Skeletal muscle tissue (tissue), 4 donors: ENCODE data around the gene RPS15. TPM values are rescaled to one million over a fixed set of nuclear protein-coding genes. Genes with fewer than 3 reads are reported as not detected.
A peak's percentile ranks its signal among the peaks of the same experiment; 100 is the strongest.

Source experiments
- H3K27ac ChIP-seq: one replicate; pipeline ENCODE4 v1.7.0; 2013; ENCODE audit warnings: mild to moderate bottlenecking, low read depth, low read length, inconsistent platforms
- H3K27me3 ChIP-seq, 3 donors: one replicate each; pipeline ENCODE4 v1.7.0; 2013; ENCODE audit warnings: low read length in 3 of 3; ENCODE audit not compliant: control insufficient read depth in 3 of 3, insufficient read depth in 3 of 3
- H3K36me3 ChIP-seq, 3 donors: one replicate each; pipeline ENCODE4 v1.7.0; 2013; ENCODE audit warnings: low read length in 3 of 3; ENCODE audit not compliant: control insufficient read depth in 3 of 3, insufficient read depth in 3 of 3
- H3K4me1 ChIP-seq, 3 donors: one replicate each; pipeline ENCODE4 v1.7.0; 2013; ENCODE audit warnings: low read length in 3 of 3, mild to moderate bottlenecking in 3 of 3; ENCODE audit not compliant: control insufficient read depth in 3 of 3, insufficient read depth in 3 of 3
- H3K4me3 ChIP-seq, 3 donors: one replicate each; pipeline ENCODE4 v1.7.0; 2013; ENCODE audit warnings: low read length in 3 of 3
- H3K9ac ChIP-seq, 3 donors: one replicate each; pipeline ENCODE4 v1.7.0; 2013; ENCODE audit warnings: low read length in 3 of 3, mild to moderate bottlenecking in 3 of 3, moderate library complexity in 2 of 3, low read depth in 1 of 3
- H3K9me3 ChIP-seq, 3 donors: one replicate each; pipeline ENCODE4 v1.7.0; 2013; ENCODE audit warnings: low read length in 3 of 3; ENCODE audit not compliant: control insufficient read depth in 3 of 3
- total RNA-seq: library from RNA; depleted of rRNA; stranded (reverse); fragments of >200 nt; gene quantifications from one replicate; pipeline ENCODE4 v1.2.3, GENCODE V29; 2014
- donor health status: Osteomylitis.

RPS15 gene
- total RNA-seq, 1 donor from 2014 or later, result 354 TPM

DNA sequence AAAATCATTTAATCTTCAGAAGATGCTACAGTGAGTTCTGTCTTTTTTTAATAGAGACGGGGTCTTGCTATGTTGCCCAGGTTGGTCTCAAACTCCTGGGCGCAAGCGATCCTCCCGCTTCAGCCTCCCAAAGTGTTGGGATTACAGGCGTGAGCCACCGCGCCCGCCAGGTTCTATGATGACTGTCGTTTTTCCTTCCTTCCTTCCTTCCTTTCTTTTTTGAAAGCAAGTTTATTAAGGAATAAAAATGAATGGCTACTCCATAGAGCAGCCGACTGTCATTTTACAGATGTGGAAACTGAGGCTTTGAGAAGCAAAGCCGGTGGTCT lies 36.3 kb upstream of the RPS15 start:
- Histone ChIP-seq H3K27ac (no peak overlapping the region), H3K4me1 (peaks cover 12 to 31% (median 28%) of the 10 kb centered on the region in 3 donors), H3K4me3 (peak overlapping the region in 1 of 3 donors; percentile 83), H3K27me3 (no peaks in the 10 kb centered on the region), H3K9me3 (no peaks in the 10 kb centered on the region), H3K36me3 (peaks cover 11 to 13% (median 11%) of the 10 kb centered on the region in 3 donors), H3K9ac (peak overlapping the region; percentile 57 to 97 (median 59))

- Histone ChIP-seq H3K9me3 (no peaks in the 10 kb centered on the region), H3K9ac (peak overlapping the region in 1 of 3 donors; percentile 45), H3K27me3 (no peaks in the 10 kb centered on the region), H3K36me3 (peaks cover 11 to 12% (median 11%) of the 10 kb centered on the region in 3 donors), H3K4me1 (peaks cover 10 to 28% (median 24%) of the 10 kb centered on the region in 3 donors), H3K4me3 (no peak overlapping the region), H3K27ac (no peak overlapping the region)
Measured at GRCh38 chr19:1402411-1403070, 35.7 kb upstream of the RPS15 start.

GRCh38 chr19:1406774-1407527 lies 31.2 kb upstream of the RPS15 start:
- H3K9ac ChIP-seq, result peak overlapping the region; percentile 51 to 69 (median 69)
- no peaks in the 10 kb centered on the region for H3K9me3 ChIP-seq
- peaks cover 38 to 42% (median 39%) of the 10 kb centered on the region in 3 donors for H3K4me1 ChIP-seq
- no peaks in the 10 kb centered on the region for H3K27me3 ChIP-seq
- H3K36me3 ChIP-seq, result peaks cover 0 to 2% (median 0%) of the 10 kb centered on the region in 3 donors
- H3K27ac ChIP-seq, result peak overlapping the region; percentile 87
- H3K4me3 ChIP-seq, result peak overlapping the region; percentile 62 to 79 (median 76)

DNA sequence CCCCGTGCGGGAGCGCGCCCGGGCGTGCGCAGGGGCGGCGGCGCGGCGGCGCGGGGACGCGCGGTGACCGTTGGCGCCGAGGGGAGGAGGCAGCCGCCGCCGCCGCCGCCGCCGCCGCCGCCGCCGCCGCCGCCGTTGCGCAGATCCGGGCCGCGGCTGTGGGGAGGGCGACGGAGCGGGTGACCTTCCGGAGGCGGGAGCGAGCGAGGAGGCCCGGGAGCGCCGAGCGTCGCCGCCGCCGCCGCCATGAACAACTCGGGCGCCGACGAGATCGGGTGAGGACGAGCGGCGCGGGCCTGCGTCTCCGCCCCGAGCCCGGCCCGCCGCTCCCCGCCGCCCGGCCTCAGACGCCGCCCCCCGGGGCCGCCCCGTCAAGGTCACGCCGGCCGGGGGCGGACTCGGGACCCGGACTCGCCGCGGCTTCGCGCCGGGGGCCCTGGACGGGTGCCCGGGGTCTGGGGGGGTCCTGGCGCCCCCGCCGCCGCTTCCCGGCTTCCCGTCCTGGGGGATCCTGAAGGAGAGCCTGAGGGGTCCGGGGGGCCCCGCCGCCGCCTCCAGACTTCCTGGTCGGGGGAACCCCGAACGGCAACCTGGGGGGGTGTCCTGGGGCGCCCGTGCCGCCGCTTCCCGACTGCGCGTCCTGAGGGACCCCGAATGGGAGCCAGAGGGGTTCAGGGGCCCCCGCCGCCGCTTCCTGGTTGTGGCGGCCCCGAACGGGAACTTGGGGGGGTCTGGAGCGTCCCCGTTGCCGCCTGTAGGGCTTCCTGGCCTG lies 30.5 kb upstream of the RPS15 start, which contains the start of gene DAZAP1:
Gene DAZAP1 (plus strand): TSS at position 59 of the 772 bp plus-strand sequence. CDS start 188 bp downstream, at position 247.
- Histone ChIP-seq H3K27me3 (no peaks in the 10 kb centered on the region), H3K27ac (peak within 1 kb of the TSS; percentile 87), H3K4me3 (peak within 1 kb of the TSS; percentile 76 to 79 (median 78)), H3K4me1 (peaks cover 45 to 48% (median 46%) of the 10 kb centered on the region in 3 donors), H3K9ac (peak within 1 kb of the TSS; percentile 89 to 93 (median 92)), H3K36me3 (peaks cover 0 to 5% (median 2%) of the 10 kb centered on the region in 3 donors), H3K9me3 (no peaks in the 10 kb centered on the region)

DNA sequence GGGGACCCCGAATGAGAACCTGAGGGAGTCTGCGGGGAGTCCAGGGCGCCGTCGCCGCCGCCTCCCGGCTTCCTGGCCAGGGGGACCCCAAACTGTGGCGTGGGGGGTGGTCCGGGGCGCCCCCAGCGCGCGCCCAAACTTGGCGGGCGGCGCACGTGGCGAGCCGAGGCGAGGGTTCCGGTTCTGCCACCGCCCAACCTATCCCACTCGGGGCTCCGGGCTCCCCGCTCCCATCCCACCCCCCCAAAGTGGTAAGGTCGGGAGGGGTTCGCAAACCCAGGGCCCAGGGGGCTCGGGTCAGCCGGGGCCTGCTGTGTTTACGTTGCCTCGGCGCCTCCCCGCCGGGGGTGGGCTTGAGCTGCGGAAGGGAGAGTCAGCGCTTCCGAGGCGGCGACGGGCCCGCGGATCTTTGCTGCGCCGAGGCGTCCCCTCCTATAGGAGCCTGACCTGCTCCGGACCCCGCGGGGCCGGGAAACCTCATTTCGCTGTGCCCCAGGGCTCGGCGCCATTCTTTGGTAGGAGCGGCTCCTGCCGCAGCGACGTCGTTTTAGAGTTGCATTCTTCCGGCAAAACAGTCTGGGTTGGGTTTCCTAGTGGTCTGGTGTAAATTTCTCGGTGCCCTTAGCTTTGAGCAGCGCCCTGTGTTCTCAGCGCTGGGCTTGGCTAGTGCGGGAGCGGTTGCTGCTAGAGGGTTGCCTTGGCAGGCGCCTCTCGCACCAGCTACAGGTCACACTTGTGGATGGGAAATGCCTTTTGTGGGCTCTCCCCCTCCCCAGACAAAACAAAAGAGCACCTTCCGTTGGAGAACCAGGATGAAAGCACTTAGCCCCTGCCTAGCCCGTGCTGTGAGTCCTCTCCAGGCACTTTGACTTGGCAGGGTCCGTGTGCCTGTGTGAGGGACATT lies 29.6 kb upstream of the RPS15 start:
- peaks cover 53 to 55% (median 55%) of the 10 kb centered on the region in 3 donors for H3K4me1 ChIP-seq

DNA sequence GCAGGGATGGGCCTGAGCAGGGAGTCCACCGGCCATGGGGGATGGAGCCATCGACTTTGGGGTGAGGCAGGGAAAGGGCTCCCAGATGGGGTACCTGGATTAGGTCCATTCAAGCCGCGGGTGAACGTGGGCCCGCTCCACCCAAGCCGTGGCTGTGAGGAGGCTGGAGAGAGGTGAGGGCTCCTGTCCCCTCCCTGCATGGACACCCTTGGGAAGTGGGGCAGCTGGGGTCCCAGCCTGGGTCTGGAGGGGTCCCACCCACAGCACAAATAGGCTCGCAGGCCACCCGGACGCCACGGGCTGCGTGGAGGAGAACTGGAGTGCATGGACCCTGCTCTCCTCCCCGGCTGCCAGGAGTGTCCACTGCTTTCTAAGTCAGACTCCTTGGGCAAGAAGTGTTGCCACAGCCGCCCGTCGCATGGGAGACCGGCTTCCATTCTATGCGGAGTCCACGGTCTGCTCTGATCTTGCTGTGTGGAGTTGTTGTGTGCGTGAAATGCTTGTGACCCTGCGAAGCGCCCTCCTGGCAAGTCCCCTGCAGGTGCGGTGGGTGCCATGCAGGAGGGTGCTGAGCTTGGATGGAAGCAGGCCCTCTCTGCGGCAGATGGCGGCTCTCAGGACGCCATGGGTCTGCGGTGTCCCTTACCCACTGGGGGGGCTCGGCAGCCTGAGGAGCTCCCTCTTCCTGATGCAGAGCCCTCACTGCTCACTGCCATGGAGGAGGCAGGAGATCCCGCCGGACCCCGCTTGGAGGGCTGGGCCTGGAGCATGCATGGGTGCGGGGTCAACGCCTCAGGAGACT lies 28.8 kb upstream of the RPS15 start:
- H3K36me3 ChIP-seq, result peaks cover 0 to 7% (median 4%) of the 10 kb centered on the region in 3 donors
- H3K4me3 ChIP-seq, result peak overlapping the region; percentile 74 to 78 (median 76)
- peaks cover 56 to 63% (median 59%) of the 10 kb centered on the region in 3 donors for H3K4me1 ChIP-seq
- peak overlapping the region; percentile 89 to 93 (median 92) for H3K9ac ChIP-seq
- H3K27ac ChIP-seq, result peak overlapping the region; percentile 89
- H3K27me3 ChIP-seq, result no peaks in the 10 kb centered on the region
- H3K9me3 ChIP-seq, result no peaks in the 10 kb centered on the region

More for the DNA sequence above, 29.6 kb upstream of the RPS15 start:
- H3K36me3 ChIP-seq, result peaks cover 0 to 7% (median 4%) of the 10 kb centered on the region in 3 donors
- peak overlapping the region; percentile 87 for H3K27ac ChIP-seq
- no peaks in the 10 kb centered on the region for H3K9me3 ChIP-seq
- peak overlapping the region; percentile 74 to 78 (median 76) for H3K4me3 ChIP-seq
- H3K9ac ChIP-seq, result peak overlapping the region; percentile 89 to 93 (median 92)
- no peaks in the 10 kb centered on the region for H3K27me3 ChIP-seq

DNA sequence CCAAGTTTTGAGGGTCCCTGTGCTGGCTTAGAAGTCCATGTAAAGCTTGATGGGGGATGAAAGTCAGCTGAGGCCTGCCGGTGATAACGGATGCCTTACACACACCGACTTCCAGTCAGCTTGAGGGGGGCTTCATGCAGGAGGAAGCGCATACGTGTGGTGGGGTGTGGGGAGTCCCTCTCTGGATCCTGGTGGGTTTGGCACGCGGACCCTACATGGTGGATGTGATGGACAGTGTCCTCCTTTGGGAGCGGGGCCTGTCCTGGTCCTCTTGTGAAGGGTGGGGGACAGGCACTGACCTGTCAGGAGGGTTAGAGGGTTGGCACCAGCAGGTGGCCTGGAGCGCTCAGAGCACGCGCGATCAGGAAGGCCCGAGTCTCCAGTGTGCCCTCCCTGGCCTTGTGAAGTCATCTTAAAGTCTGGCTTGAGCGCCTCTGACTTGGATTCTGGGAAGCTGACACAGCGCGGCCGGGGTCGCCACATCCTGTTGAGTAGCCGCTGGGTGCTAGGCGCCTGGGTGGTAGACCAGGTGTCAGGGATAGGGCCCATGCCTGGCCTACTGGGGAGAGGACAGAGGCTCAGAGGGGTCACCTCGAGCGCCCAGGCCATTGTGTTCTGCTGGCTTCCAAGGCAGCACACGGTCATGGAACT lies 27.9 kb upstream of the RPS15 start:
- H3K27ac ChIP-seq, result peak overlapping the region; percentile 89
- peaks cover 0 to 7% (median 4%) of the 10 kb centered on the region in 3 donors for H3K36me3 ChIP-seq
- H3K4me3 ChIP-seq, result peak overlapping the region; percentile 41 to 74 (median 59)
- H3K27me3 ChIP-seq, result no peaks in the 10 kb centered on the region
- H3K4me1 ChIP-seq, result peaks cover 61 to 69% (median 64%) of the 10 kb centered on the region in 3 donors
- H3K9me3 ChIP-seq, result no peaks in the 10 kb centered on the region
- H3K9ac ChIP-seq, result peak overlapping the region; percentile 63 to 93 (median 64)

GRCh38 chr19:1410789-1411188 lies 27.4 kb upstream of the RPS15 start:
- peaks cover 0 to 7% (median 4%) of the 10 kb centered on the region in 3 donors for H3K36me3 ChIP-seq
- peak overlapping the region in 1 of 3 donors; percentile 49 for H3K4me3 ChIP-seq
- peak overlapping the region; percentile 37 to 93 (median 64) for H3K9ac ChIP-seq
- H3K27me3 ChIP-seq, result no peaks in the 10 kb centered on the region
- H3K27ac ChIP-seq, result peak overlapping the region; percentile 89
- no peaks in the 10 kb centered on the region for H3K9me3 ChIP-seq
- peaks cover 67 to 74% (median 70%) of the 10 kb centered on the region in 3 donors for H3K4me1 ChIP-seq
